PC-3 (cell line): ENCODE data around the gene FHIP1B. TPM values are rescaled to one million over a fixed set of nuclear protein-coding genes. Genes with fewer than 3 reads are reported as not detected.
"Not testable (repeated sequence)": the region's sequence is repeated elsewhere in the genome, so short reads cannot be mapped to it uniquely, and the experiment has no call there.

Experiments
- ATAC-seq: fragments of 200-7000 bp; cut with Tn5 transposase; 2 replicates; pipeline ENCODE4 v1.9.1; 2020; ENCODE audit warnings: mild to moderate bottlenecking, moderate library complexity
- BruUV-seq: library from RNA; stranded (reverse); fragments of 400-500 nt; replicated peaks from 2 replicates; lab custom pipeline; 2021; lab: Mats Ljungman, UMichigan
- CTCF ChIA-PET: fragments of 300-600 bp; sonication (Branson Sonifier 250); formaldehyde crosslinking; loops from one replicate; lab custom pipeline; 2022; ENCODE audit warnings: antibody characterized with exemption; lab: Charles Lee
- POLR2A ChIA-PET: fragments of 300-600 bp; sonication (Branson Sonifier 250); formaldehyde crosslinking; loops from one replicate; lab custom pipeline; 2022; ENCODE audit warnings: antibody characterized with exemption; ENCODE audit not compliant: unreplicated experiment; lab: Charles Lee
- DNase-seq: peaks from one replicate; pipeline ENCODE4 v3.0.0-alpha.2; 2015
- H2AFZ ChIP-seq: fragments of 300-600 bp; sonication (generic); 2 replicates; pipeline ENCODE4 v1.6.0; 2016; ENCODE audit warnings: antibody characterized with exemption, low read length
- H3F3A ChIP-seq: fragments of 300-600 bp; sonication (generic); one replicate; pipeline ENCODE4 v1.6.0; 2017; ENCODE audit warnings: antibody characterized with exemption, low read length, control low read depth, mild to moderate bottlenecking; ENCODE audit not compliant: unreplicated experiment
- H3K27ac ChIP-seq: fragments of 300-600 bp; sonication (generic); 2 replicates; pipeline ENCODE4 v1.5.1; 2016; ENCODE audit warnings: mild to moderate bottlenecking, low read length
- H3K27me3 ChIP-seq: fragments of 300-600 bp; sonication (generic); 2 replicates; pipeline ENCODE4 v1.6.1; 2016; ENCODE audit warnings: low read length, mixed read lengths
- H3K36me3 ChIP-seq: fragments of 300-600 bp; sonication (generic); 2 replicates; pipeline ENCODE4 v1.6.1; 2016; ENCODE audit warnings: low read depth, mixed run types, low read length, mixed read lengths
- H3K4me1 ChIP-seq: fragments of 300-600 bp; sonication (generic); 2 replicates; pipeline ENCODE4 v1.5.1; 2016; ENCODE audit warnings: low read length; ENCODE audit not compliant: insufficient read depth
- H3K4me2 ChIP-seq: fragments of 300-600 bp; sonication (generic); 2 replicates; pipeline ENCODE4 v1.6.0; 2016; ENCODE audit warnings: low read length
- H3K4me3 ChIP-seq: fragments of 300-600 bp; sonication (generic); 2 replicates; pipeline ENCODE4 v1.5.1; 2016; ENCODE audit warnings: mild to moderate bottlenecking, low read length, mixed read lengths
- H3K79me2 ChIP-seq: fragments of 300-600 bp; sonication (generic); 2 replicates; pipeline ENCODE4 v1.6.1; 2017; ENCODE audit warnings: low read length, mixed read lengths
- H3K9ac ChIP-seq: fragments of 300-600 bp; sonication (generic); 2 replicates; pipeline ENCODE4 v1.6.0; 2016; ENCODE audit warnings: mild to moderate bottlenecking, low read length
- H3K9me2 ChIP-seq: fragments of 300-600 bp; sonication (generic); replicated peaks from 2 replicates; pipeline ENCODE4 v1.6.1; 2016; ENCODE audit warnings: mixed run types, low read length, mixed read lengths
- H3K9me3 ChIP-seq: fragments of 300-600 bp; sonication (generic); 2 replicates; pipeline ENCODE4 v1.6.1; 2016; ENCODE audit warnings: low read length, mixed read lengths
- H4K20me1 ChIP-seq: fragments of 300-600 bp; sonication (generic); 2 replicates; pipeline ENCODE4 v1.6.1; 2016; ENCODE audit warnings: low read length, mixed read lengths
- EZH2 ChIP-seq: fragments of 300-600 bp; sonication (generic); IDR thresholded peaks from one replicate; pipeline ENCODE4 v1.6.1; 2017; ENCODE audit warnings: antibody characterized with exemption, mild to moderate bottlenecking, low read length; ENCODE audit not compliant: unreplicated experiment
- EZH2phosphoT487 ChIP-seq: fragments of 300-600 bp; sonication (generic); IDR thresholded peaks from 2 replicates; pipeline ENCODE4 v1.6.1; 2018; ENCODE audit warnings: mild to moderate bottlenecking, antibody characterized with exemption, low read length, borderline replicate concordance
- intact Hi-C: fragments of 100-400 bp; cut with micrococcal nuclease; formaldehyde crosslinking; loops from 2 replicates; pipeline ENCODE4 v1.9.0; 2023
- total RNA-seq: library from RNA; depleted of rRNA; stranded (reverse); fragments of >200 nt; gene quantifications from 2 replicates; pipeline ENCODE4 v1.2.3, GENCODE V29; 2014
- TF ChIP-seq, protein P1 (sequence below): fragments of 300-600 bp; sonication (generic); conservative IDR thresholded peaks from 2 replicates; pipeline ENCODE4 v1.5.1; 2017; ENCODE audit warnings: antibody characterized with exemption, low read depth, mild to moderate bottlenecking, low read length

Gene FHIP1B
- total RNA-seq, 1 experiment from 2014 or later, result 30.4 TPM

GRCh38 chr11:6249770-6250555 is 15.5 kb upstream of the FHIP1B start:
- Histone ChIP-seq H3K9ac (no peak overlapping the region), H3F3A (no peaks in the 10 kb centered on the region), H3K9me3 (no peaks in the 10 kb centered on the region), H3K79me2 (no peaks in the 10 kb centered on the region), H3K36me3 (no peaks in the 10 kb centered on the region), H3K27ac (no peak overlapping the region), H3K4me2 (no peak overlapping the region), H3K27me3 (peaks cover 5% of the 10 kb centered on the region; the same call in 1 of the 2 replicates), H2AFZ (no peak overlapping the region), H4K20me1 (no peaks in the 10 kb centered on the region), H3K4me1 (no peaks in the 10 kb centered on the region), H3K9me2 (no peaks in the 10 kb centered on the region), H3K4me3 (no peak overlapping the region)
- DNase-seq, result peak; percentile 77
- ChIA-PET CTCF (interaction anchor here (1.1 to 2.5 kb wide), 2 partner anchors 49 to 113 kb away, joined by 4 to 15 read pairs; no protein-coding TSS in a partner anchor), POLR2A (interaction anchor here (0.9 kb wide), 1 partner anchor 74 kb away, joined by 3 read pairs; no protein-coding TSS in a partner anchor)
- TF ChIP-seq, protein P1, sequence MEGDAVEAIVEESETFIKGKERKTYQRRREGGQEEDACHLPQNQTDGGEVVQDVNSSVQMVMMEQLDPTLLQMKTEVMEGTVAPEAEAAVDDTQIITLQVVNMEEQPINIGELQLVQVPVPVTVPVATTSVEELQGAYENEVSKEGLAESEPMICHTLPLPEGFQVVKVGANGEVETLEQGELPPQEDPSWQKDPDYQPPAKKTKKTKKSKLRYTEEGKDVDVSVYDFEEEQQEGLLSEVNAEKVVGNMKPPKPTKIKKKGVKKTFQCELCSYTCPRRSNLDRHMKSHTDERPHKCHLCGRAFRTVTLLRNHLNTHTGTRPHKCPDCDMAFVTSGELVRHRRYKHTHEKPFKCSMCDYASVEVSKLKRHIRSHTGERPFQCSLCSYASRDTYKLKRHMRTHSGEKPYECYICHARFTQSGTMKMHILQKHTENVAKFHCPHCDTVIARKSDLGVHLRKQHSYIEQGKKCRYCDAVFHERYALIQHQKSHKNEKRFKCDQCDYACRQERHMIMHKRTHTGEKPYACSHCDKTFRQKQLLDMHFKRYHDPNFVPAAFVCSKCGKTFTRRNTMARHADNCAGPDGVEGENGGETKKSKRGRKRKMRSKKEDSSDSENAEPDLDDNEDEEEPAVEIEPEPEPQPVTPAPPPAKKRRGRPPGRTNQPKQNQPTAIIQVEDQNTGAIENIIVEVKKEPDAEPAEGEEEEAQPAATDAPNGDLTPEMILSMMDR, result no peak
- TF ChIP-seq EZH2phosphoT487, result no peak
- TF ChIP-seq EZH2, result no peak
- ATAC-seq, result peak; percentile 88
- intact Hi-C loops, result loop anchor here (2.0 kb wide), 1 partner anchor 103 kb away; no protein-coding TSS in a partner anchor
- BruUV-seq, result no TSS peak

- ATAC-seq, H3K9me2 ChIP-seq, POLR2A ChIA-PET, DNase-seq, H3K9ac ChIP-seq, BruUV-seq, H3K4me3 ChIP-seq, H3K9me3 ChIP-seq, H3K4me1 ChIP-seq, CTCF ChIA-PET, H4K20me1 ChIP-seq, H3K27ac ChIP-seq, H2AFZ ChIP-seq, H3K79me2 ChIP-seq, H3K27me3 ChIP-seq, intact Hi-C loops, H3K4me2 ChIP-seq, H3F3A ChIP-seq, H3K36me3 ChIP-seq: not testable (repeated sequence)
Observed at GRCh38 chr11:6248897-6249296, 14.5 kb upstream of the FHIP1B start.

DNA sequence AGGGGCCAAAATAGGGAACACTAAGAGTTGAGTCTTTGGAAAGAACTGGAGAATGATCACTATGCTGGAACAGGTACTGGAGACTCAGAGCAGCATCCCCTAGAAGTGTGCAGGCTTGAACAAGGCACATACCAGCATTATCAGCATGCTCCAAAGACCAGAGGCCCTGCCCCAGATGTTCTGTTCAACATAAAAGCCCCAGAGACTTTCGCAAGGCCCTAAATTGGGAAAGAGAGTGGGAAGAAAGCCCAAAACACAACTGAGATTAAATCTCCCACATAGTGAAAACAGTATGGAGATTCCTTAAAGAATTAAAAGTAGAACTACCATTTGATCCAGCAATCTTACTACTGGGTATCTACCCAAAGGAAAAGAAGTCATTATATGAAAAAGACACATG is 13.8 kb upstream of the FHIP1B start:
- Histone ChIP-seq H3K9me2 (no peaks in the 10 kb centered on the region), H3K27me3 (no peaks in the 10 kb centered on the region), H3K4me2 (no peak overlapping the region), H3K27ac (no peak overlapping the region), H3F3A (no peaks in the 10 kb centered on the region), H4K20me1 (no peaks in the 10 kb centered on the region), H3K4me1 (no peaks in the 10 kb centered on the region), H3K79me2 (no peaks in the 10 kb centered on the region), H3K9me3 (no peaks in the 10 kb centered on the region), H2AFZ (no peak overlapping the region), H3K36me3 (no peaks in the 10 kb centered on the region), H3K9ac (no peak overlapping the region), H3K4me3 (no peak overlapping the region)
- ChIA-PET POLR2A (no interaction called here), CTCF (no interaction called here)
- intact Hi-C loops, result no loop called here
- DNase-seq, result no peak
- TF ChIP-seq EZH2phosphoT487, result no peak
- TF ChIP-seq, protein P1, result no peak
- no peak for TF ChIP-seq EZH2
- ATAC-seq, result no peak
- no TSS peak for BruUV-seq
